ENCODE measurements around the gene B4GALNT3. TPM values are rescaled to one million over a fixed set of nuclear protein-coding genes. Genes with fewer than 3 reads are reported as not detected.
A peak's percentile ranks its signal among the peaks of the same experiment; 100 is the strongest.

The B4GALNT3 gene
- total and polyA plus RNA-seq, 2 donors (not counting 1 experiment from before 2014, with no cell fraction given) = not detected

GRCh38 chr12:461425-461824 lies 1.7 kb downstream of the B4GALNT3 start:
- no peak overlapping the region for H2AFZ ChIP-seq (ENCODE audit: low read length)
- no peak overlapping the region for H3K4me2 ChIP-seq (ENCODE audit: extremely low read depth, insufficient read depth, low read length)
- H3K9me3 ChIP-seq (ENCODE audit: control insufficient read depth, insufficient read depth, low read depth, low read length) = no peaks in the 10 kb centered on the region
- no peaks in the 10 kb centered on the region for H3K4me1 ChIP-seq (ENCODE audit: control insufficient read depth, extremely low read depth, insufficient read depth, low read length)
- H3K79me2 ChIP-seq (ENCODE audit: control insufficient read depth, insufficient read depth, low read length) = no peaks in the 10 kb centered on the region
- H3K27me3 ChIP-seq (ENCODE audit: control insufficient read depth, insufficient read depth, low read length) = peaks cover 49% of the 10 kb centered on the region
- no peaks in the 10 kb centered on the region for H4K20me1 ChIP-seq (ENCODE audit: control insufficient read depth, extremely low read depth, insufficient read depth, low read length)
- H3K9ac ChIP-seq (ENCODE audit: insufficient read depth, low read length) = no peak overlapping the region
- H3K36me3 ChIP-seq (ENCODE audit: control insufficient read depth, insufficient read depth, low read length) = no peaks in the 10 kb centered on the region
- H3K4me3 ChIP-seq (replicated peaks in 1 of 4; ENCODE audit: control extremely low read depth in 1 of 4, insufficient read depth in 1 of 4, low read depth in 3 of 4, low read length in 4 of 4) = no peak overlapping the region
- DNase-seq (ENCODE audit: low read depth in 2 of 2) = no peak
- H3K27ac ChIP-seq (ENCODE audit: insufficient read depth, low read length) = no peak overlapping the region
- TF ChIP-seq EZH2 (IDR thresholded peaks at IDR 0.05; ENCODE audit: low read length, missing control alignments) (no peak), CTCF (conservative IDR thresholded peaks at IDR 0.05 in 1 of 2, IDR thresholded peaks at IDR 0.05 in 1 of 2; ENCODE audit: low read depth in 1 of 2, low read length in 2 of 2) (no peak)

GRCh38 chr12:462936-463705 lies 3.4 kb downstream of the B4GALNT3 start:
- no peaks in the 10 kb centered on the region for H3K79me2 ChIP-seq (ENCODE audit: control insufficient read depth, insufficient read depth, low read length)
- no peak overlapping the region for H3K9ac ChIP-seq (ENCODE audit: insufficient read depth, low read length)
- H3K27ac ChIP-seq (ENCODE audit: insufficient read depth, low read length) = no peak overlapping the region
- no peaks in the 10 kb centered on the region for H3K4me1 ChIP-seq (ENCODE audit: control insufficient read depth, extremely low read depth, insufficient read depth, low read length)
- no peak overlapping the region for H3K4me3 ChIP-seq (replicated peaks in 1 of 4; ENCODE audit: control extremely low read depth in 1 of 4, insufficient read depth in 1 of 4, low read depth in 3 of 4, low read length in 4 of 4)
- H2AFZ ChIP-seq (ENCODE audit: low read length) = no peak overlapping the region
- no peak for TF ChIP-seq CTCF (conservative IDR thresholded peaks at IDR 0.05 in 1 of 2, IDR thresholded peaks at IDR 0.05 in 1 of 2; ENCODE audit: low read depth in 1 of 2, low read length in 2 of 2)
- no peak for TF ChIP-seq EZH2 (IDR thresholded peaks at IDR 0.05; ENCODE audit: low read length, missing control alignments)
- peaks cover 37% of the 10 kb centered on the region for H3K27me3 ChIP-seq (ENCODE audit: control insufficient read depth, insufficient read depth, low read length)
- no peaks in the 10 kb centered on the region for H4K20me1 ChIP-seq (ENCODE audit: control insufficient read depth, extremely low read depth, insufficient read depth, low read length)
- no peaks in the 10 kb centered on the region for H3K9me3 ChIP-seq (ENCODE audit: control insufficient read depth, insufficient read depth, low read depth, low read length)
- DNase-seq (ENCODE audit: low read depth in 2 of 2) = peak in 1 of 2 donors; percentile 42
- H3K4me2 ChIP-seq (ENCODE audit: extremely low read depth, insufficient read depth, low read length) = no peak overlapping the region
- H3K36me3 ChIP-seq (ENCODE audit: control insufficient read depth, insufficient read depth, low read length) = no peaks in the 10 kb centered on the region

- peaks cover 24% of the 10 kb centered on the region for H3K27me3 ChIP-seq (ENCODE audit: control insufficient read depth, insufficient read depth, low read length)
- H3K4me2 ChIP-seq (ENCODE audit: extremely low read depth, insufficient read depth, low read length) = no peak overlapping the region
- no peak overlapping the region for H3K4me3 ChIP-seq (replicated peaks in 1 of 4; ENCODE audit: control extremely low read depth in 1 of 4, insufficient read depth in 1 of 4, low read depth in 3 of 4, low read length in 4 of 4)
- H2AFZ ChIP-seq (ENCODE audit: low read length) = no peak overlapping the region
- H3K4me1 ChIP-seq (ENCODE audit: control insufficient read depth, extremely low read depth, insufficient read depth, low read length) = no peaks in the 10 kb centered on the region
- H4K20me1 ChIP-seq (ENCODE audit: control insufficient read depth, extremely low read depth, insufficient read depth, low read length) = no peaks in the 10 kb centered on the region
- H3K9me3 ChIP-seq (ENCODE audit: control insufficient read depth, insufficient read depth, low read depth, low read length) = no peaks in the 10 kb centered on the region
- no peaks in the 10 kb centered on the region for H3K36me3 ChIP-seq (ENCODE audit: control insufficient read depth, insufficient read depth, low read length)
- no peak overlapping the region for H3K9ac ChIP-seq (ENCODE audit: insufficient read depth, low read length)
- no peak overlapping the region for H3K27ac ChIP-seq (ENCODE audit: insufficient read depth, low read length)
- no peaks in the 10 kb centered on the region for H3K79me2 ChIP-seq (ENCODE audit: control insufficient read depth, insufficient read depth, low read length)
- DNase-seq (ENCODE audit: low read depth in 2 of 2) = peak in 1 of 2 donors; percentile 26
- TF ChIP-seq EZH2 (IDR thresholded peaks at IDR 0.05; ENCODE audit: low read length, missing control alignments) = no peak
- no peak for TF ChIP-seq CTCF (conservative IDR thresholded peaks at IDR 0.05 in 1 of 2, IDR thresholded peaks at IDR 0.05 in 1 of 2; ENCODE audit: low read depth in 1 of 2, low read length in 2 of 2)
These were observed 4.9 kb downstream of the B4GALNT3 start for GRCh38 chr12:464484-465267.

Measured in fibroblast of lung (primary cell).